ENCODE measurements around the gene HEXIM1.
A peak's percentile ranks its signal among the peaks of the same experiment; 100 is the strongest.

The HEXIM1 gene

DNA sequence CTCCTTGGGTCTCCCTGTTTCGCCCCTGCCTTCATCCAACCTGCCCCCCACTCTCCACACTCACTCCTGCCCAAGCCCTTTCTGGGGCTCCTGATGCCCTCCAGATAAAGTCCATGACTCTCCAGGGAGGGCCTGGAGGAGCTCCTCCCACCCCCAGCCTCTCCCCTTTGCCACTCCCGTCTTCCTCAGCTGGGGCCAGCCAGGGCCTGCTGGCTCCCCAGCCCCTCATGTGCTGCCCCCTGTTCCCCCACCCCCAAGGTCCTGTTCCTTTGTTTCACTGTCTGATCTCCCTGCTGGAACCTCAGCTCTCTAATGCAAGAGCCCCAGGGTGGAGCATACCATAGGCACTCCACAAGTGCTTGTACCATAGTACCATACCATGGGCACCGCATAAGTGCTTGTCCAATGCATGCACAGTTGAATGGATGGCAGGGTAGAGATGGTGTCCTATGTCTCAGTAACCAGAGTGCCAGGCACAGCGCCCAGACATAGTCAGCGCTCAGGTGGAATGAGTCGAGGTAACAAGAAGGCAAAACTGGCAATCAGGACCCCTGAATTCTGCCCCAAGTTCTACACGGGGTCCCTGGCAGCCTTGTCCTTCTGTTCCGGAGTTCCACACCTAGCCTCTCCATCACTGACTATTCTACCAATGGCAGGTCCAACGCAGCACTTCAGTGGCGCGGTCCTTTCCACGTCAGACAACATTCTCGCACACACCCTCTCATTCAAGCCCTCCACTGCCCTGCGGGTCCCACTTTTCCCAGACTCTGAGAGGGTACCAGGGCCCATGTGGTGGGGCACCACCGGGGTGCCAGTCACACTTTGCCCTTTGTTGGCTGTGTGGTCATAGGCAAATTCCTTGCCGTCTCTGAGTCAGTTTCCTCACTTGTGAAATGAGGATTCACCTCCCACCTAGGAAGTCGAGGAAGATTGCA, 17.3 kb upstream of the HEXIM1 start:
- DNase-seq = no peak

DNA sequence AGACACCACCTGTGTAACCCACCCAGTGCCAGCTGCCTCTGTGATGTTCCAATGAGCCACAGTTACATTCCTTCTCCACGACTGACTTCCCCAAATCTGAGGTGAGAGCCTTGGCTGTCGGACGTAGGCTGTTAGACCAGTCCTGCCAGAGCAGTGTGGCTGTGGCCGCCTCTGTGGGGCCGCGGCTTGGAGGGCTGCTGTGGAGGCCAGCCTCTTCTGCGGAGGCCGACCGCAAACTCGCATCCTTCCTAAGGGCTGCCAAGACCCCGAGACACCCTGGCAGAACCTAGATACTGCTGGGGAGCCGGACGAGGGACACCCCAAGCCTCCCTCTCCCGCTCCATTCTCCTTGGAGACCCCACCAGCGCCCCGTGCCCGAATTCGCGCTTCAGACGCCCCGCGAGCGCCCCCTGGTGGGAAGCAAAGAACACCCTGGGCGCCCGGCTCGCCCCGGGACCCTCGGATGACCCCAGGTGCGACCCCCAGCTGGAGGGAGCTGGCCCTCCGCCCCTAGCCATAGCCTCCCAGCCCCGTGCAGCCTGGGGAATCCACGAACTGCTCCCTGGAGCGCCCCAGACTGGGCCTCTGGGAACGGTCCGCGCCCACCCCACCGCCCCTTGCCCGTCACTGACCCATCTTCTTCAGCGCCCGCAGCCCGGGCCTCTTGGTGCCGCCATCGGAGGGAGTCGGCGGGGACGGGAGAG, 16.5 kb upstream of the HEXIM1 start:
- no peak for DNase-seq

DNA sequence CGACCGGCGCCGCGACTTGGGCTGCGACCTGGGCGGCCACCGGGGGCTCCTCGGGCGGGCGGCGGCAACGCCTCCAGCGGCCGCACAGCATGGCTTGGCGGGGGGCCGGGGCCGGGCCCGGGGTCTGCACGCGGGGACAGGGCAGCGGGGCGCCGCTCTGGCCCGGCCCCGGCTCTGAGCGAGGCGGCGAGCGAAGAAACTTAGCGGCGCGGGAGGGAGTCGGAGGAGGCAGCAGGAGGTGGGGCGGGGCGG, 16.0 kb upstream of the HEXIM1 start, which contains the start of gene PLCD3:
TSS of gene PLCD3 (minus strand) at position 196 of the 252 bp plus-strand sequence. CDS start at position 91, 105 bp downstream.
- peak; percentile 7 for DNase-seq

DNA sequence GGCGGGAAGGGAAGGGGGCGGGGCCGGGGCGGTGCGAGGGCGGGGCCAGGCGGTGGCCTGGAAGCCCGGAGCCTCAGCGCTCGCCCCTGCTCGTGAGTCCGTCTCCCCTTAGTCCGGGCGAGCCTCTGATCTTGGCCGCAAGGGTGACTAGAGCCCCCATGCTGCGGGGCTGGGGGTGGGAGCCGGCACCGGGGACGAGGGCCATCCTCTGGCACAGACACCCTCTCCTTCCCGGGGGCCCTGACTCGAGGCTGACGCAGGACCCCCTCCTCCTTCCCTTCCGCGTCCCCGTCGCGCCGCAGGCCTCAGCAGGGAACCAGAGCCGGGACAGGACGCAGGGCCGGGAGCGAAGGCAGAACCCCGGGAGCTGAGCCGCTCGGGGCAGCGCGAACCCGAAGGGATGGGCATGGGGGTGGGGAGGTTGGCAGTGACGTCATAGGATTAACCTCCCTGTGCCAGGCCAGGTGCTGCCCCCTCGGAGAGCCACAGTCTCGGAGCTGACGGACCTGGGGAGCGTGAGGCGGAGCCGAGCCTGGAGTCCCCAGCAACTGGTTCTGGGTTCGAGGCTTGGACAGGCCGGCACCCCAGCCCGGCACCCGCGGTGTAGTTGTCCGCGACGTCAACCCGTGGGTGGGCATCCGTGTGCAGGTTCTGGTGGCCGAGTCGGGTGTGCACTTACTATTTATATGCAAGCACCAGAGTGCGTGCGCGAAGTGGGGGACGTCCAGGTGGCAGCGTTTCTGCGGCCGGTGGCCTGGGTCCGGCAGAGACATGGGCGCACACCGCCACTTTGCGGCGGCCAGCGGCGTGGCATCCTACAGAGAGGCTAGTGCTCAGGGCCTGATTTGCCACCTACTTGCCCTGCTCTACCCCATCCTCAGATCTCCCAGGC, 15.5 kb upstream of the HEXIM1 start:
- DNase-seq = no peak

DNA sequence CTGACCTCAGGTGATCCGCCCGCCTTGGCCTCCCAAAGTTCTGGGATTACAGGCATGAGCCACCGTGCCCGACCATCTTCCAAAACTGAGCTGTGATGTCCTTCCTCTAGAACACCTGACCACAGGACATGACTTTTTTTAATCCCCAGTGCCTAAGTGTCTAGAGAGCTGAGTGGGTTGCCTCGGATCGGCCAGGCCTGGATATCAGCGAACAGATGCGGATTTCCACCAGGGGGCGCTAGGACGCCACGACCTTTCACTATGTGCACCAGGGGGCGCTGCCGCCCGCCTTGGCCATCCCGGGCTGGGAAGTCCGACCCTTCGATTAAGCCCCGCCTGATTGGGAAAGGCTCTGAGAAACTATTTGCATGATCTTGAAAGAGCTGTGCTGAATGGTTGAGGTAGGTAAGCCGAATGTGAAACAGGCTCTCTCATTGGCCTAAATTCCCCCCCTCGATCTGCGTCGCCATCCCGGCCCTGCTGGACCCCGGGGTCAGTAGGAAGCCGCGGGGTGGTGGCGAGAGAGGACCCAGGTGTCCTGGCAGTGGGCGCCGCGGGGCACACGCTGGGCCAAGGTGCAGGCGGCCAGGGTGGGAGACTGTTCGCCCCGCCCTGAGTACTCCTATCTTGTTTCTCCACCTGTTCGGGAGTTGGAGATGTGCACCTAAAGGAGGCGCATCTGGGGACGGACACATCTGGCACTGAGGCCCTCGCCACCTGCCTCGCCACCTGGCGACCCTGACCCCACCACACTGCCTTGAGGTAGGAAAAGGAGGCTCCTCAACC, 12.9 kb upstream of the HEXIM1 start, which contains the start of gene ACBD4:
TSS of gene ACBD4 (plus strand) at position 496 of the 786 bp plus-strand sequence. CDS start 458 bp downstream, outside the sequence.
- peak; percentile 95 for DNase-seq

DNA sequence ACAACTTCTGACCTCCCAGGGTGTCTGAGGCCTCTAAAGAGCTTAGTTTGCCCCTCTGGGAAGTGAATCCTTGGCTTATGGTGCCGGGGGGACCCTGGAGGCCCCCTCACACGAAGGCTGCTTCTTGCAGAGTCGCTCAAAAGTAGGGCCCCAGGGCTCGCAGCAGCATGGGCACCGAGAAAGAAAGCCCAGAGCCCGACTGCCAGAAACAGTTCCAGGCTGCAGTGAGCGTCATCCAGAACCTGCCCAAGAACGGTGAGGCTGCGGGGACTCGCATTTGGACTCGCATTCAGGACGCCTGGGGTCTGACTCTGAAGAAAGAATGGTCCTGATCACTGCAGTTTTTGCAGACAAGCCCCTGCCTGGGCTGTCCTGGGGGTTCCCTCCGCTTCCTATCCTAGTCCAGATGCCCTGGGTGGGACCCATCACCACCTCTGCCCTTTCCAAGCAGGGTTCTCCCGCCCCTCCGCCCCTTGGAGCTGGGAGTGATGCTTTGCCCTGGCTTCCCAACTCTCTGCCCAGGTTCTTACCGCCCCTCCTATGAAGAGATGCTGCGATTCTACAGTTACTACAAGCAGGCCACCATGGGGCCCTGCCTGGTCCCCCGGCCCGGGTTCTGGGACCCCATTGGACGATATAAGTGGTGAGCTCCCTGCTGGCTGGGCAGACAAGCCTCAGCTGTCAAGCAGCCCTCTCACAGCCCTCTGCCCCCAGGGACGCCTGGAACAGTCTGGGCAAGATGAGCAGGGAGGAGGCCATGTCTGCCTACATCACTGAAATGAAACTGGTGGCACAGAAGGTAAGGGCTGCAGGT, 12.1 kb upstream of the HEXIM1 start:
- no peak for DNase-seq

DNA sequence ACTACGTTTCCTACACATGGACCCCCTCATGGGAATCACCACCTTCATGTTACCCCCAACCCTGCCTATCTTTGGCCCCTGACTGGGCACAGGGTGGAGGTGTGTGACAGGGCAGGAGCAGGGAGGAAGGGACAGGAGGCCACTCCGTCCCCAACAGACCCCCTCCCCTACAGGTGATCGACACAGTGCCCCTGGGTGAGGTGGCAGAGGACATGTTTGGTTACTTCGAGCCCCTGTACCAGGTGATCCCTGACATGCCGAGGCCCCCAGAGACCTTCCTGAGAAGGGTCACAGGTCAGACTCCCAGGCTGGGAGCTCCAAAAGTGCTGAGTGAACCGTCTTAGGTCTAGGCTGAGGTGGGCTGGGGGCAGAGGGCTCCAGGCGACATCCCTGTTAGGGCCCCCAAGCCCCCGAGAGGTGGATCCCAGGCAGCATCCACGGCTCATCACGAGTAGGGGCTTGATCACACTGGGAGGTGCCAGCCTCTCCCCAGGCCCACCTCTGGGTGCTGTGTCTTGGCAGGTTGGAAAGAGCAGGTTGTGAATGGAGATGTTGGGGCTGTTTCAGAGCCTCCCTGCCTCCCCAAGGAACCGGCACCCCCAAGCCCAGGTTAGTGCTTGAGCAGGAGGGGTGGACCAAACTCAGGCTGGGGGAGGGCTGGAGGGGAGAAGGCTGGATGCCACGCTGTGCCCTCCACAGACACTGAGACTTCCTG, 11.3 kb upstream of the HEXIM1 start:
- no peak for DNase-seq

DNA sequence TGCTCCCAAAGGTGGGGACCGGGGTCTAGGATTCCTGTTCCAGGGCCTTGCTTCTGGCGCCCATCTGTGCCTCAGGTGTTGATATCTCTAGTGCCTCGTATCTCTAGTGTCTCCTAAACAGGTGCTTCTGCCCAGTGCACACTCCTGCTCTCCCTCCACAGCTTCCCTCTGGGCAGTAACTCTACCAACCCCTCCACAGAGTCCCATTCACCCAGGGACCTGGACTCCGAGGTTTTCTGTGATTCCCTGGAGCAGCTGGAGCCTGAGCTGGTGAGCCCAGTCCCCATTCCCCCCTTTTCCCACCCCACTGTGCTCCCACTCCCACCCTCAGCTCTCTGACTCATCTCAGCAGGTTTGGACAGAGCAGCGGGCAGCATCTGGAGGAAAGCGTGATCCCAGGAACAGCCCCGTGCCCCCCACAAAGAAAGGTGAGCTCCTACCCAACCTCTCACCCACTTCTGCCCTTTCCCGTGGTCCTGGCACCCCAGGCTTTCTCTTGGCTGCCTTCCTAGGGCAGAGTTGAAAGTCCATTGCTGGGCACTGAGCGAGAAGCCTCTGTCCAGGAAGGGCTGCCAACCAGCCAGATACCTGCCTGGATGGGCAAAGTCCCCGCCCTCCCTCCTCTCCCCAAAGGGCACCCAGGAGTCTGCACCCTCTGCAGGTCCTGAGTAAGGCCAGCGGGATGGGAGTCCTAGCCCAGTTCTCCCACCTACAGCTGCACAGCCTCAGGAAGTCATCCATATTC, 10.5 kb upstream of the HEXIM1 start:
- DNase-seq = no peak

DNA sequence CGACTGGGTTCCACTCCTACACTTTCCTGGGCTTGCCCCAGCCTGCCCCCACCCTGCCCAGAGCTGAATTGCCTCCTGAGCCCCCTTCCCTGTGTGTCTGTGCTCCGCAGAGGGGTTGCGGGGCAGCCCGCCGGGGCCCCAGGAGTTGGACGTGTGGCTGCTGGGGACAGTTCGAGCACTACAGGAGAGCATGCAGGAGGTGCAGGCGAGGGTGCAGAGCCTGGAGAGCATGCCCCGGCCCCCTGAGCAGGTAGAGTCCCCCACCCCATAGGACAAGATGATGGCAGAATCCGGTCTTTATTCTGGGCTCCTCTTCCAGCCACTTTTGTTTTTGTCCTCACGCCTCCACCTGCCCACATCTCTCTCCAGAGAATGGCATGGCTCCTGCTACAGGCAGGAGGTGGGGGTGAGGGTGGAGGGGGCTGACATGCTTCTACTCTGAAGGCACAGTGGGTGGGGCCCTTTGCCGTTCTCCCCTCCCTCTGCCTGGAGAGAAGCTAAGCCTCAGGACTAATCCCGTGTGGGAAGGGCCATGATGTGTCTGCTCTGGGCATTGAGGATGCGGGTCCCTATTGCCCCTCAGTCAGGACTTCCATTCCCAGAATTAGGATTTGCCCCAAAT, 9.3 kb upstream of the HEXIM1 start:
- no peak for DNase-seq

DNA sequence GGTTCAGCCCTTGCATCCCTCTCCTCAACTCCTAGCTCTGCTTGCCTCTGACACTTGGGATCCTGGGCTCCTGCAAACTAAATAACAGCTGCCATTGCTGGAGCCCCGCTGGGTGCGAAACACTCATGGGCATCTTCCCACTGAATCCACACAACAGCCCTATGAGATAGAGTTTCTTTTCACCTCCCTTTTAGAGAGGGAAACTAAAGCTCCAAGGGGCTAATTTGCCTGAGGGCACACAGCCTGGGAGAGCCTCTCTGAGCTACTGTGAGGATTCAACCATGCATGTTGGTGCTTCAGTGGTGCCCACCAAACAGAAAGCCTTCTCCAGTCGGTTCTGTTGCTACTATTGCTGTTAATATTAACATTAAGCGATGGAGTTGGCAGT, 8.7 kb upstream of the HEXIM1 start:
- DNase-seq = no peak

DNA sequence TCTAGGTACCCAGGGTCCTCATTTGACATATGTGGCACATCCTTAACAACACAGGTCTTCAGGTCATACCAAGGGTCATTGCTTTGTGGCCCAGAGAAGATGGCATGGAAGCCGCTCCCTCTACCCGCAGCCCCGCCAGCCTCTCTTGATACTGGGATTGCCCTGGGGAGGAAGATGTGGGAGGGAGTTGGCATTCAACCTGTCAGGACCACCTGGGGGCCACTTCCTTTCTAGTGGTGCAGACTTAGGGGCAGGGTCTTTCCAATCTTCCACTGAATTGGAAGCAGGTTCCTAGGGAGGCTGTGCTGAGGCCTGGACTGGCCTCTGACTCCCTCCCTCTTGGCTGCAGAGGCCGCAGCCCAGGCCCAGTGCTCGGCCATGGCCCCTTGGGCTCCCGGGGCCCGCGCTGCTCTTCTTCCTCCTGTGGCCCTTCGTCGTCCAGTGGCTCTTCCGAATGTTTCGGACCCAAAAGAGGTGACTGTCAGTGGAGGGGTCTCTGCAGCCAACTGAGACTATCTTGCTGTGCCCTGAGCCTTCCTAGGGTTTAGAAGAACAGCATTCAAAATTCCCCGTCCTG, 5.1 kb upstream of the HEXIM1 start:
- no peak for DNase-seq

DNA sequence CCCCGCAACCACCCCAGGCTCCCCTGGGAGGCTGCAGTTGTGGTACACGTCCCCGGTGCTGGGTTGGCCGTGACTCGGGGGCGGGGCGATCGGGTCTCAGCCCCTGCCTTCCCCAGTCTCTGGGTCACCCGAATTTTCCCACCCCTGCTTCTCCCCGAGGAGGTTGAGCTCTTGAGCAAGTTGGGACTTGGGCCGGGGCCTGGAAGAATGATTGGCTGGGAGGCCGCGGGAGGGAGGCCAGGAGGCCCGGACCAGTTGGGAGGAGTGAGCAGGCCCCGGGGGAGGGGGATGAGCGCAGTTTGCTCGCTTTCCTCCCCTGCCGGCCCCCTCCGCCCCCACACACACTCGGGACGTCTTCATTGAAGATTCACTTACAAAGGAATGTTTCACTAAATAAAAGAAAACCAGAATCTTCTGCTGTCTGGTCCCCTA, 4.5 kb upstream of the HEXIM1 start:
- DNase-seq = no peak

DNA sequence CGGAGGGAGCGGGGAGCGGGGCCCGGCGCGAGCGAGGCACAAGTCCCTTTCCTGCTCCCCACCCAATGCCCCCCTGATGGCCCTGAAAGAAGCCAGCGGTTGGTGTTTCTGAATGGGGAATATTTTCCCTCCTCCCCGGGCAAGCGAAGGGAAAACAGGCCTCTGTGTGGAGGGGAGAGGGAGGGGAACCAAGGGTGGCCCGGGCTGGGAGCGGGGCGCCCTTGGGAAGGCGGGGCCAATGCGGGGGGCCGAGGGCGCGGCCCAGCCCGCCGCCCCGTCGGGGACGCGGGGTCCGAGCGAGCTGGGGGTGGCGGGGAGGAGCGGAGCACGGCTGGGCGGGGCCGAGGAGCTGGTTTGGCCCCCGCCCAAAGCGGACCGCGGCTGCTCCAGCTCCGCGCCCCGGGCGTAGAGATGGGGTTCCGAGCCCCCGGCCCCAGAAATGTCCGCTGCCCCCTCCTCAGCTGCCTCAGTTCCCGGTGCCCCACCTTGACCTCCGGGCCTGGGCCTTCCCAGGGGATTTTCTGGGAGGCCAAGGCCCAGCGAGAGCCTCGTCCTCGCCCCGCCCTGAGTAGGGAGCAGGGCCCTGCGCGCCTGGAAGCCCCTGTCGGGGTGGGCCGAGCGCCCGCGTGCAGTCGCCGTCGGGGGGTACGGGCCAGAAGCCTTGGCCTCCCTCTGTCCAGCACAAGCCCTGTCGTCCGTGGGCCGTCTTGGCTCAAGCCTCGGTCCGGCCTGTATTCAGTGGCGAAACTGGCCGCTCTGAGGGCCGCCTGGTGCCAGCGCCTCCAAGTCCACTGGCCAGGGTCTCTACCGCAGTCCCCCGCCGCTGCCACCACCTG, 3.9 kb upstream of the HEXIM1 start:
- DNase-seq = no peak

DNA sequence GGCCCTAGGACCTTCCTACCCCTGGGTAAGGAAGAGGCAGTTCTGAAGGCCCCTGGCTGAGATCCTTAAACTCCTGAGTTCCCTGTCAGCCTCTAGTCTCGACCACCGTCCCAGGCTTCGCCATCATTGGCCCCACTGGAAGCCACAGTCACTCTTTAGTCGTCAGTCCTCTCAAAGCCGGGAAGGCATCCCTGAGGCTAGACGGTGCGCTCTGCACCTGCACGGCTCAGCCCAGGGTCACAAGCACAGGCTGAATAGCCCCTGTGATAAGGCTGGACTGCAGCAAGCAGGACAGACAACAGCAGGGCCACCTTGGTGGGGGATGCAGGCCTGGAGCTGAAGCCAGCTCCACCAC, 3.3 kb upstream of the HEXIM1 start:
- DNase-seq = no peak

DNA sequence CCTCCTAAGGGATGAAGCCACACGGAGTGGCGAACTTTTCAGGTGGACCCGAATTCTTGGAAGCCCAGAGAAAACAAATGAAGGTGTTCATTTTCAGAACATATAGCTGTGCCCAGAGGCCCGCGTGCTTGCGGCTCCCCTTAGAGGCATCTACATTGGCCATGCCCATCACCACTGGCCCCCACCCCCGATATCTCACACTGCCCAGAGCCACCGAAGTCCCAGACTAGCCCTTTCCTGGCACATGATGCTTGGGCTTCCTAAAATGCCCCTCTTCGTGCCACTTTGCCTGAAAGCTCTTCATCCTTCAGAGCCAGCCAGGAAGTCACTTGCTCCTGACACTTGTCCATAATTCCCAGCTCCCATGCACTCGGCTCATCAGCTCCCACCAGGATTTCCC, 2.1 kb upstream of the HEXIM1 start:
- DNase-seq = no peak

DNA sequence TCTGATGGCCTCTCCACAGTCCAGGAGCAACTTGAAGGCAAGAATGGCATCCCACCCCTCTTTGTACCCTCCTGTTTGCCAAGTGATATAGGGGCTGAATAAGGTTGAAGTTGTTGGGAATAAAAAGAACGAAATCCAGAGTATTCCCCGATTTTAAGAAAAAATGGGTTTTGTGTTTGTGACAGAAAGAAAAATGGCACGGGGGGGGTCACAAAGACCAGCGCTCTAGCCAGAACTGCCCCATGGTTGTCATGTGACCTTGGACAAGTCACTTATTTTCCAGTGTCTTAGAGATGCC, 1.7 kb upstream of the HEXIM1 start:
- DNase-seq = no peak

DNA sequence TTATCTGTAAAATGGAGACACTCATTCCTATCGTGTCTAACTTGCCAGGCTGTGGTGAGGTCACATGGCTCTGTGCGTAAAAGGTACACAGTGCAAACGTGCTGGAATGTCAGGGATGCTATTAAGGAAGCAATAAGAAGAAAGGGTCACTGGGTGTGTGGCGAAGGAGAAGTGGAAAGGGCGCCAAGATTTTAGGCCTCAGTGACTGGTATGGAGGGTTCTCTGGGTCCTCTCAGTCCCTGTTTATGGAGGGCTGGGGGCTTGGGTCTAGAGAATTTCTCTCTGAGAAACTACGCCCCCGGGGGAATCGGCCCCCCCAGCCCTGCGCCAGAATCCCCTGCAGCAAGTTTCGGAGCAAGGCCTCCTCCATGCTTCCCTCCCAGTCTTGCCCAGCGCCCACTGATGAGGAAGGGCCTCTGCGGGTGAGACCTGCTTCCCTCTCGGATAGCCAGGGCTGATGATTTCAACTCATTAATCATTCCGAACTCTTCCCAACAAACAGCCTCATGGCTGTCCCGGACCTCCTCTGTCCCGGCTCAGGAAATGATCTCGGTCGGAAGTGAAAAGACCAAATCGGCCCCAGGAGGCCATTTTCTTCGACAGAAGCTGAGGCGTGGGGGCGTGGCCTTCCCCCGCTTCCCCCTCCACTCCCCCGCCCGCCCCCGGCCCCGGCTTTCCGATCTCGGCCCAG, 1.2 kb upstream of the HEXIM1 start:
- peak; percentile 71 for DNase-seq

Data from NCI-H2107 (cell line).